Testis (tissue), 3 donors: Measurements from ENCODE around the gene CCL13. TPM values are rescaled to one million over a fixed set of nuclear protein-coding genes. Genes with fewer than 3 reads are reported as not detected.

Experiments used
- DNase-seq: peaks from one replicate; pipeline ENCODE4 v3.0.0-alpha.2; 2019
- H3K27ac ChIP-seq, 2 donors: fragments of 200-600 bp; sonication (generic); one replicate each; pipeline ENCODE4 v1.5.1; 2019
- H3K27me3 ChIP-seq: fragments of 200-600 bp; sonication (generic); one replicate; pipeline ENCODE4 v1.5.1; 2019
- H3K36me3 ChIP-seq: fragments of 200-600 bp; sonication (generic); one replicate; pipeline ENCODE4 v1.5.1; 2017; ENCODE audit warnings: low read depth; ENCODE audit errors: missing control alignments
- H3K4me1 ChIP-seq: fragments of 200-600 bp; sonication (generic); one replicate; pipeline ENCODE4 v1.5.1; 2019
- H3K4me3 ChIP-seq, 2 donors: fragments of 200-600 bp; sonication (generic); one replicate each; pipeline ENCODE4 v1.5.1; 2017 to 2019
- H3K9me3 ChIP-seq: fragments of 200-600 bp; sonication (generic); one replicate; pipeline ENCODE4 v1.5.1; 2017
- CTCF ChIP-seq, 3 experiments: fragments of 450-650 bp in 2 of 3; fragments of 200-600 bp in 1 of 3; sonication (generic) in 1 of 3; IDR thresholded peaks; one replicate each; pipeline ENCODE4 v1.5.1; 2016 to 2019; ENCODE audit warnings: antibody characterized with exemption in 3 of 3, mild to moderate bottlenecking in 2 of 3, moderate library complexity in 1 of 3
- POLR2A ChIP-seq: fragments of 450-650 bp; IDR thresholded peaks from one replicate; pipeline ENCODE4 v1.6.1; 2017; ENCODE audit warnings: antibody characterized with exemption, mild to moderate bottlenecking, moderate library complexity
- WGBS, 2 donors: methylation state at CpG; one replicate each; pipeline ENCODE4 v1.1.5; 2018; 5-methylcytosine and 5-hydroxymethylcytosine counted together
- intact Hi-C: fragments of 100-400 bp; cut with DNase I; formaldehyde crosslinking; loops from one replicate; pipeline ENCODE4 v1.15.1; 2023; ENCODE audit warnings: low total_unique reads
- polyA plus RNA-seq: library from polyadenylated mRNA; stranded (reverse); fragments of 350-450 nt; fragmentation: Illumina TruSeq; extraction: RNeasy Lipid Tissue Mini Kit (QIAGEN cat#74804); gene quantifications from one replicate; pipeline ENCODE4 v1.2.3, GENCODE V29; 2014; ENCODE audit warnings: low read depth, low replicate concordance; ENCODE audit not compliant: insufficient read depth
- total RNA-seq, 2 donors: library from RNA; depleted of rRNA; stranded (reverse); fragments of >200 nt; gene quantifications; one replicate each; pipeline ENCODE4 v1.2.3, GENCODE V29; 2016

The CCL13 gene
- total and polyA plus RNA-seq, 3 donors from 2014 or later: 5.2 TPM; not detected in 2

- no peaks in the 10 kb centered on the region for H3K36me3 ChIP-seq
- no peak for DNase-seq
- intact Hi-C loops: no loop called here
- no peak overlapping the region for H3K27ac ChIP-seq
- no peaks in the 10 kb centered on the region for H3K4me1 ChIP-seq
- no peak overlapping the region for H3K4me3 ChIP-seq
- H3K27me3 ChIP-seq: no peaks in the 10 kb centered on the region
- no peaks in the 10 kb centered on the region for H3K9me3 ChIP-seq
- no peak for TF ChIP-seq CTCF (IDR thresholded peaks at IDR 0.05)
- TF ChIP-seq POLR2A: no peak
- 81 to 86% methylated on average over 2 of the region's 2 CpGs for WGBS, 2 donors
These were observed 1.1 kb downstream of the CCL13 start for GRCh38 chr17:34357398-34357797.

- WGBS, 2 donors: 98 to 100% methylated on average over 3 of the region's 3 CpGs
- Histone ChIP-seq H3K36me3 (no peaks in the 10 kb centered on the region), H3K9me3 (no peaks in the 10 kb centered on the region), H3K4me3 (no peak overlapping the region), H3K27me3 (no peaks in the 10 kb centered on the region), H3K27ac (no peak overlapping the region), H3K4me1 (no peaks in the 10 kb centered on the region)
- TF ChIP-seq CTCF (IDR thresholded peaks at IDR 0.05) (no peak), POLR2A (no peak)
- intact Hi-C loops: no loop called here
- no peak for DNase-seq
These were observed 2.4 kb downstream of the CCL13 start for GRCh38 chr17:34358631-34359030.

- WGBS, 2 donors: 87 to 88% methylated on average over 11 of the region's 11 CpGs
- Histone ChIP-seq H3K4me3 (no peak overlapping the region), H3K4me1 (no peaks in the 10 kb centered on the region), H3K9me3 (no peaks in the 10 kb centered on the region), H3K27ac (no peak overlapping the region), H3K27me3 (no peaks in the 10 kb centered on the region), H3K36me3 (no peaks in the 10 kb centered on the region)
- DNase-seq: no peak
- intact Hi-C loops: loop anchor here (5.0 kb wide), 1 partner anchor 158 kb away; no protein-coding TSS in a partner anchor
- TF ChIP-seq POLR2A (no peak), CTCF (IDR thresholded peaks at IDR 0.05) (no peak)
These were observed 4.5 kb downstream of the CCL13 start for GRCh38 chr17:34360601-34361270.

GRCh38 chr17:34361478-34362061 lies 5.3 kb downstream of the CCL13 start:
- no peaks in the 10 kb centered on the region for H3K9me3 ChIP-seq
- H3K27me3 ChIP-seq: no peaks in the 10 kb centered on the region
- peak; percentile 93 for DNase-seq
- peak; percentile 94 to 95 (median 94) for TF ChIP-seq CTCF (IDR thresholded peaks at IDR 0.05)
- TF ChIP-seq POLR2A: no peak
- H3K36me3 ChIP-seq: no peaks in the 10 kb centered on the region
- no peak overlapping the region for H3K4me3 ChIP-seq
- no peaks in the 10 kb centered on the region for H3K4me1 ChIP-seq
- WGBS, 2 donors: 42 to 48% methylated on average over 7 to 8 of the region's 8 CpGs
- H3K27ac ChIP-seq: no peak overlapping the region
- intact Hi-C loops: loop anchor here (5.0 kb wide), 1 partner anchor 159 kb away; no protein-coding TSS in a partner anchor
